HG03342 (cell line): ENCODE measurements around the gene KLF9.

ENCODE experiments used
- ATAC-seq: cut with Tn5 transposase; IDR thresholded peaks from one replicate; pipeline ENCODE4 v1.9.1; 2021; ENCODE audit warnings: mild to moderate bottlenecking, moderate library complexity; ENCODE audit not compliant: unreplicated experiment

KLF9 gene

DNA sequence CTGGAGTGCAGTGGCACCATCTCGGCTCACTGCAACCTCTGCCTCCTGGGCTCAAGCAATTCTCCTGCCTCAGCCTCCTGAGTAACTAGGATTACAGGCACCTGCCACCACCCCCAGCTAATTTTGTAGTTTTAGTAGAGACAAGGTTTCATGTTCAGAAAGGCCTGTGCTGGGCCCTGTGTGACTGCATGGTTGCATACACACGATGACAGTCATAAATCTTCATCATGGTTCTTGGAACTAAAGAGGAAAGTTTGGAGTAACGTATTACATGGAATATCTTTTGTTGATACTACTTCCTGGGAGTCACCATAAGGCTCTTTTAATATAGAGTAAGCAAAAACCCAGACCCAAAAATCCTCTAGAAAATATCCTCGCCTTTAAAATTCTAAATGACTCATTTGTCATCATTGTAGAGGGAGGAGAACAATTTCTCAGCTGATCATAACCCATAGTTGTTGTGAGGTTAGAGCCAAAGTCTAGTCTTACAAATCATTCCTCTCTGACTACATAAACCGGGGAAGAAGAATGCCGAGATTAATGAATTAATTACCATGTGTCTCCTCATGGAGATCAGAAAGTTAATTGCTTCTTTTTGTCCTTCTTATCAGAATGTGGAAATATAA, 47.0 kb downstream of the KLF9 start:
- no peak for ATAC-seq

DNA sequence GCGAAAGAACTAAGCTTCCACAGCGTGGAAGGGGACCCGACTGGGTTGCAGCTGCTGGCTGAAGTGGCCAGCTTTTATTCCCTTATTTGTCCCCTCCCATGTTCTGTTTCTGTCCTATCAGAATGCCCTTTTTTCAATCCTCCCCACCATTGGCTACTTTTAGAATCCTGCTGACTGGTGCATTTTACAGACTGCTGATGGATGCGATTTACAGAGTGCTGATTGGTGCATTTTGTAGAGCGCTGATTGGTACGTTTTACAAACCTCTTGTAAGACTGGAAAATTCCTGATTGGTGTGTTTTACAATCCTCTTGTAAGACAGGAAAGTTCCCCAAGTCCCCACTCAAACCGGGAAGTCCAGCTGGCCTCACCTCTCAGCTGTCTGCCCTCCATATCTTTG, 50.7 kb downstream of the KLF9 start:
- no peak for ATAC-seq

DNA sequence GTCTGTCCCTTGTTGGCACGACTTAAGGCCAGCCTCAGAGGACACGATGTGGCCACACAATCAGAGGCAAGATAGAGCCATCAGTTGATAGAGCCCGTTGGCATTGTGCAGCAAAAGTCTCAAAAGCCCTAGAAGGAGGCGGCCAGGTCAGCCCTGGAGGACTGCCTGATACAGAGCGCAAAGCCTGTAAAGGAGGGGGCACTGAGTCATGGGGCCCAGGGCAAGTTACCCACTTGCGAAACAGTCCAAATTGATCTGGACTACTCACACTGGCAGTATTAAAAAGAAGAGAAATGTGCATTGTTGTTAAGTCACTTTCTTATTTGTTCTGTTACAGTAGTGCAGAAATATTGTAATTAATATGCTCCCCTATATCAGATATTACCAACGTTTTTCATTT, 51.5 kb downstream of the KLF9 start:
- no peak for ATAC-seq

DNA sequence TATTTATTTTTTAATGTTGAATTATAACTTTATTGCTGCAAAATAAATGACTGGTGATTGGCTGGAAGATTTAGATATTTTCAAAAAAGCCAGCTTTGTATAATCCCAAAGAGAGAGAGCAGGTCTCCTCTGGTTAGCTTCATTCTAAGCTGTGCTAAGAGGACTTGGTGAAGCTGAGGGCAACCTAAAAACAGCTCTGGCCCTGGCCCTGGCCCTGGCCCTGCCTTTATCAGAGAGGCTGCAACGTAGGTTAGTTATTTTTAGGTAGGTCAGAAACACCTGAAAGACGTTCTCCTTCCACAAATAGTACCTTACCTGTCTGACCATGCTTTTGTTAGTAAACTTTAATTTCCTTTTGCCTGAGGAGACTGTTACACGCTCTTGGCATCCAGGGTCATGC, 58.7 kb downstream of the KLF9 start:
- no peak for ATAC-seq

DNA sequence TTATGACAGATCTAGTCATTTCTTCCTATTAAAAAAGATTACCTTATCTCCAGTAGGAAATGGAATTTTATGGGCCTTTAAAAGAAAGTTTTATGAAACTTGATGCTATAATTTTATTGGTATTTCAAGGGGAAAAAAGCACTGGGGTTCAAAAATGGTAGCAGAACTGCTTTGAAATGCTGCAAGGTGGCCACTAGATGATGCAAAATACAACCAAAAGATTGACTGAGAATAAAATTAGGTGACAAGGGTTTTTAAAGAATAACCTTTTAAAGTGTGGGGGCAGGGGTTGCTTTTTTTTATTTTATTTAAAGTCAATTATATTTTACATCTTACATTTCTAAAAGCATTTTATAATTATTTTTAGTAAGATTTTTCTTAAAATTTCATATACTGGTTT, 61.7 kb downstream of the KLF9 start:
- no peak for ATAC-seq

DNA sequence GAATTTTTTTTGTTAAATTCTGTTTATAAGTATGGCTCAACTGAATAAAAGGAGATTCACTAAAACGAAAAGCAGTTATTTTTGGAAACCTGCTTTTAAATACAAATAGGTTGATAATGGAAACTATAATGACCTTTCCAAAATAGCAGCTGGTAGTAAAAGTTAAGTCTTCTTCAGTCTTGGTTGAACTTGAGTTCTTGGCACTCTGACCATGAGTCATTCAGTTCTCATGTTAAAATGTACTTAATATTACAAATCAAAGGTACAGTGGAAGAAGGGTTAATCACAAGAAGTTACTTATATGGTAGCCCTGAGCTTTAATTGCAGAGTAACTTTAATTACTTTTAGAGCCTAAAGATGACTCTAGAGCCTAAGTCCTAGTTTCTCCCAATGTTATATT, 62.1 kb downstream of the KLF9 start:
- no peak for ATAC-seq

DNA sequence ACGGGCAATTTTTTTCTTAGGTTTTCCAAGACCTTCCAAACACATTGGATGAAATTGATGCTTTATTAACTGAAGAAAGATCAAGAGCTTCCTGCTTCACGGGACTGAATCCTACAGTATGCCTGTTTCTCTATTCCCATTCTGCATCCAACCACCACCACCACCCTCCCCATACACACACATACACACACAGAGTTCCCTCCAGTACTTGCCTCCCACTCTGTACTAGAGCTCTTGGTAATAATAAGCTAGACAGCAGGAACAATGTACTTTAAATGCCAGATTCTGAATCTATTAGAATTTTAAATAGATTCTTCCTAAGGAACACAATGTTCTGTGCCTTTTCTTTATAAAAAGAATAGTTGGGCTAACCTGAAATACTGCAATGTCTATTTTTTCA, 67.4 kb downstream of the KLF9 start:
- no peak for ATAC-seq

DNA sequence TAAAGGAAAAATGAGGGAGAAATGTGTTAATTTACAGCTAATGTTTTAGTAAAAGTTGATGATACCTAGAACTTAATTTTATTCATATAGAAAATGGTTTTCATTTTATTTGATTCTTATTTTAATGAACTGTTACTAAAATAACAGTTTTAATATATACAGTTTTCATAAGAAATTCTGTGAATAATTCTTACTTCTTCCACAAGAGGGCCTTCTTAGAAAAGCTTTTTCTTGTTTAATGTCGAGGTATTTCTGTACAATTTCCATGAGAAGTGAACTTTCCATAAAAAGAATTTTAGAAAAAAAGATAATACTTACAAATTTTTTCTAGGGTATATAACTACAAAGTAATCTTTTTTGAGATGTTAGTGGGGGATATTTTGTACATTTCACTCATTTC, 73.9 kb downstream of the KLF9 start:
- no peak for ATAC-seq
